HG03108 (cell line): ENCODE measurements around the gene PMP22.

Experiments
- ATAC-seq: cut with Tn5 transposase; IDR thresholded peaks from one replicate; pipeline ENCODE4 v1.9.1; 2021; ENCODE audit warnings: moderate library complexity; ENCODE audit not compliant: unreplicated experiment

The PMP22 gene

GRCh38 chr17:15265131-15265530 is at the start of gene PMP22:
TSS of gene PMP22 (minus strand) at chr17:15265326. CDS start at chr17:15260727, 4,599 bp downstream.
- no peak for ATAC-seq

DNA sequence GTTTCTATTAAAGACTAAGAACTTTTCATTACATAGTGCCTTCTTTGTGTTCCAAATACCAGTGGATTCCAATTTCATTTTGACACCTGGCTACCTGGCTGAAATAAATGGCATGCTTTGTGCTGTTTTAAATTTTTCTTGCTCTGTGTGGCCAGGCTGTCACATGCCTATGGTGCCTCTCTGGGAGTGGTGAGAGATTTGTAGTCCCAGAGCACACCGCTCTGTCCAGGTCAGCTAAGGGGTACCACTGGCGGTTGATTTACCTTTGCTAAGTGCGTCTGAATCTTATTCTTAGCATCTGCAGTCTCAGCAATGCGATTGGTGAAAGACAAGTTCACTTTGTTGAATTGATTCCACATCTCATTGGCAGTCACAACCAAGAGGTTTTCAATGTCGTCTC is 46.9 kb upstream of the PMP22 start:
- no peak for ATAC-seq

DNA sequence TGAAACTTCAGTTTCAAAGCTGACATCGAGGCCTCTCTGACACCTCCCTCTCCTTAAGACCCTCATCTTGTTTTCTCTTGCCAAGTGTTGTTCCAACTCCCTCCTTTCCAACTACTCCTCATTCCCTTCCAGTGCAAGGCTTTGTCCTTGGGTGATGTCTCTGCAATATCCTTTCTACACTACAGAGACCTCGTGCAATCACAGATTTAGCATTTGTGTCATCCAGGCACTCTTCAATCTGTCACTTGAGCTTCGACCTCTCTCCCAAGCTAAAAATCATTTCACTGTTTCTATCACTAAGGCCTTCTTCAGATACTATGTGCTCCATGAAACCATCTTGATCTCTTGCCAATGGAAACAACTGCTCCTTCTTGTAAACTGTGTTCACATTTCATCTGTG is 44.7 kb upstream of the PMP22 start:
- no peak for ATAC-seq

GRCh38 chr17:15309236-15309635 is 44.1 kb upstream of the PMP22 start:
- no peak for ATAC-seq

- no peak for ATAC-seq
Observed at GRCh38 chr17:15308758-15309157, 43.6 kb upstream of the PMP22 start.

GRCh38 chr17:15307710-15308111 is 42.6 kb upstream of the PMP22 start:
- ATAC-seq: no peak

- no peak for ATAC-seq
Observed at GRCh38 chr17:15303851-15304250, 38.7 kb upstream of the PMP22 start.

DNA sequence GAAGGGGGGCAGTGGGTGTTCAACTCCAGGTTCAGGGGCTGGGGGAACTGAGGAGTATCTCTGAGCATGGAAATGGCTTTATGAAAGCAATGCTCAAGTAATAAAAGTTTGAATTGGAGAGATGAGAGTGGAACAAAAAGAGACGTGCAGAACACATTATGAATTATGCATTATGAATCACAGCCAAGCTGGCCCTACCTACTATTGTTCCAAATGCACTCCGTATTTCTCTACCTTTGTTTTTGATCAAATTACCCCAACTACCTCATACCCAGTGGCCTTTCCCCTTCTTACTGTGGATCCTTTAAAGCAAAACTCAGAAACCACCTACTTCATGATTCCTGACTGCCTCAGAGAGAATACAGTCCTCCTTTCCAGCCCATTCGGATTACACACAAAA is 38.1 kb upstream of the PMP22 start:
- no peak for ATAC-seq

DNA sequence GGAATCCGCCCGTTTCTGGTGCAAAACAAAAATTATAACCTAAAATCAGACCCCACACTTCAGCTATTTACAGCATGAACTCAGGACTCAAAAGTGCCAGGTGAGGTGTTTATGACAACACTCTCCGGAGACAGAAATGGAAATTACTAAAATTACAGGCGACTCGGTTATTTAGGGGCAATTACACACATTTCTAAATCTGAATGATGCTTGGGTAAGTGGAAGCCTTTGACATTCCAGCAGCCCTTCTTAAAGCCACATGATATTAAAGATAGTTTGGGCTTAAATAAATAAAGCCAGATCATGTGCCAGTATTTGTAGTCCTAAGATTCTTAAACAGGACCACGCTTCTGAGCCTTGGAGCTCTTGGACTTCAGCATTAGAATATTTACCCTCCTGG is 36.7 kb upstream of the PMP22 start:
- ATAC-seq: no peak

DNA sequence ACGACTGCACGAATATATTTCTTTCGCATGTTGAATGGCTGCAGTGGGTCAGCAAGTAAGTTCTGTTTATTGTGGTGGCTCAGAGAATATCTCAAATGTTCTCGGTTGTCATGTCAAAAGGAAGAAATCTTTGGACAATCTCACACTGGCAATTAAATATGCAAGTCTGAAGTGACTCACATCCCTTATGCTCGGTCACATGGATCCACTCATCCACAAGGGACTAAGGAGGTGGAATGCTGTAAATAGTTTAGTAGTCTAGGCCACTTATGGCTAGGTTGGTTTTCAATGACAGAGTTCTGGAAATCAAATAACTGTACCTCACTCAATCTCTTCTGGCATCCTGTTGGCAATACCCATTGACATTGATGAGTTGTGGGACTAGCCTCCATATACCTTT is 33.0 kb upstream of the PMP22 start:
- no peak for ATAC-seq

- ATAC-seq: no peak
Observed at GRCh38 chr17:15293558-15293957, 28.4 kb upstream of the PMP22 start.

DNA sequence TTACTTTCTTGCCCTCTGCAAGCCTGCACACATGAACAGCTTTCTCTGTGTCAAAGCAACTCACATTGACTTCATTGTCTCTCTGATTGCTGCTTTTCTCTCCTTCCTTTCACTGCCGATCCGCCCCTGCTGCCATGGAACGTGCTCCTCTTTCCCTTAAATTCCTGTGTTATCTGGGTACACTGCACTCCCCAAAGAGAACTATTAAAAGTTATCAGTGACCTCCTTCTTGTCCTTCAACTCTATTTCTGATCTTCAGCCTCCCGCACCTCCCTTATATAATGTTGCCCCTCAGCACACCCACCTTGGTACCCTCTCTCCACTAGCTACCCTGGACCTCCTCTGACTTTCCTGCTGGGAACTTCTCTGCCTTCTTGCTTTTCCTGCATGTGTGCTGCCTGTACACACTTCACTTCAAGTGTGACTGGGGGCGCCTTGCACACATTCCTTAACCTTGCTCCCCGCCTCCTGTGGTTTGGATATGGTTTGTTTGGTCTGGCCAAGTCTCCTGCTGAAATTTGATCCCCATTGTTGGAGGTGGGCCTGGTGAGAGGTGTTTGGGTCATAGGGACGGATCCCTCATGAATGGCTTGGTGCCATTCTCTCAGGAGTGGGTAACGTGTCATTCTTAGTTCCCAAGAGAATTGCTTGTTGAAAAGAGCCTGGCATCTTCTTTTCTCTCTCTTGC is 26.7 kb upstream of the PMP22 start:
- no peak for ATAC-seq

DNA sequence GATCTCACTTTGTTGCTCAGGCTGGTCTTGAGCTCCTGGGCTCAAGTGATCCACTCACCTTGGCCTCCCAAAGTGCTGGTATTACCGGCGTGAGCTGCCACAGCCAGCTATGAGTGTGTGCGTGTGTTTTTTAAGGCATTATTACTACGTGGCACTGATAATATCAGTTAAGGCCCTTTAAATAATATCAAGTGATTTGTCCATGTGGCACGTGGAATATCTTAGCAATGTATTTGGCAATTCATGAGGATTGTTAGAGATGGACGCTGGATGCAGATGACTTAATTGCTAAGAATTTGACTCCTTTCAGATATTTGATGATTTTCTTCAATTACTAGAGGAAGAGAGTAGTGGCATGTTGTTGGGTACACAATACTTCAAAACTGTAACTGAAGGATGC is 25.5 kb upstream of the PMP22 start:
- ATAC-seq: no peak

DNA sequence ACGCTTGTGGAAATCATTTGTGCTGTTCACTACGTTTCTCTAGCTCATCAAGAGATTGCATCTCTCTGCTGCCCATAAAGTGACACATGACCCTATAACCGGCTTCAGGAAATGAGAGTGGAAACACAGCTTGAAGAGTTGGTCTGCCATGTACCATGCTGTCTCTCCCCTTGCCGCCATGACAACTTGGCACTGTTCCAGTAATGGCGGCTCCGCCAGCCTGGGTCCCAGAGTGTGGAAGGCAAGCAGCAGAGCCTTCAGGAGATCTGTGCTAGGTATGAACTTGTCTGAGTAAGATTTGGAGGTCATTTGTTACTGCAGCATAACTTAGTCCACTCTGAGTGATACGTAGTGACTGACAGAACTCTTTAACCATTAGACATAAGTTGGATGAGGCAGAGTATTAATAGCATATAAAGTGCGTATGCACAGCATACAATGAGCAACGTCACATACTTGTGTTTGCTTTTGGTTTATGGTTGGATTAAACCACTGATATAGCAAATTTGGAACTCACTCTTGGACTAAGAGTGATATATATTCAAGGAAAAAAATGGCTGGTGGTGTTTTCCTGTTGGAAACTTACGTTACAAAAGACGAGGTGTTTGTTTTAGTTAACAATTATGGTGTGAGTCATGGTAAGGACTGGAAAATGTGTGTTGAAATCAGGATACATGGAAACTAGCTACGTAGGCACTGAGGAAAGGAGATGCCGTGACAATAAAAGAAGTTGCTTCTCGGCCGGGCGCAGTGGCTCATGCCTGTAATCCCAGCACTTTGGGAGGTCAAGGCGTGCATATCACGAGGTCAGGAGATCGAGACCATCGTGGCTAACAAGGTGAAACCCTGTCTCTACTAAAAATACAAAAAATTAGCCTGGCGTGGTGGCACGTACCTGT is 24.4 kb upstream of the PMP22 start:
- no peak for ATAC-seq

DNA sequence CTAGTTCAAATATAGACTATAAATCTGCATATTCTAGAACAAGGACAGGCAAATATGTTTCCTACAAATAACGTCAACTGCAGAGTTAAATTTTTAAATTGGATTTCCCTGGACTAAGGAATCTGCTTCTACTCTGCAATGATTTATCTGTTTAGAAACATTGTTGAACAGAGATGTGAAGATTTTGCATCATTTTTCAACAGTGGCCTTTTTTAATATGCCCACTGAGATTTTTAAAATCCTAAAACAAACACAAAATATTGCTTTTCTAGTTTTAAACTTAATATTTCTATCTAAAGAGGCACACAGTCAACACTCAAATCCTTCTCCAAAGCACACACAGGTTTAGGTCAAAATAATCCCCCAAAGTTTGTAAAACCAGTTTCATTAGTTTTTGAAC is 23.7 kb upstream of the PMP22 start:
- no peak for ATAC-seq

- ATAC-seq: no peak
Observed at GRCh38 chr17:15287538-15288267, 22.6 kb upstream of the PMP22 start.

GRCh38 chr17:15285466-15285865 is 20.3 kb upstream of the PMP22 start:
- ATAC-seq: no peak

DNA sequence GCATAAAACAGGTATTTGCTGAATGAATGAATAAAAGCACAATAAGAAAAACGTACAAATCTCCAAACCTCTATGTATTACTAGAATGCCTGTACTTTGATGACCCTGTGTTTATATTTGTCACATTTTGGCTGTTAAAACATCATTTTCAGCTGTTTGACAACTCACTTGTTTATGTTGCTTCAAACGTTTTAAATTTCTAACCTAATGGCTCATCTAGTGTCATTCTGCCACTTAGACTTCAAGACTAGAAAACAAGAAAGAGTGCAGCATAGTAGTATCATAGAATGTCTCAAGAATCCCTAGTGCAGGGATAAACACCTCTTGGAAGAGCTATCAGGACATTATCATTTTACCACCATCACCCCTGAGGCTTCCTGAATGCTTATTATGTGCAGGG is 19.4 kb upstream of the PMP22 start:
- no peak for ATAC-seq

DNA sequence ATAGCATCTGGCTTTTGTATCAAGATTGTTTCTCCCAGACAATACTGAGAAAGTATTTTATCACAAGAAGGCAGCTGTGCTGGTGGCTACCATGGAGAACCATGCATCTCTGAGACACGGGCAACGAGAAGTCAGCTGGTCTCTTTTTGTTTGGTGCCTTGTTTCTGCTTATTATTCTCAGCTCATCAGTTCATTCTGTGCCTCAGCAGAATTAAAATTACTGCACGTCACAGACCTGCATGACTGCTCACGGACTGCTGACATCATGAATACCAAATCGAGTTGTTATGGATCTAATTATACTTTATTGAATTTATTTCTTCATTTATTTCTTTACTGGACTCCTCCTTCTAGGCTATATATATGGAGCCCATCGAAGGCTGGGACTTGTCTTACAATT is 19.0 kb upstream of the PMP22 start:
- no peak for ATAC-seq

GRCh38 chr17:15281909-15282308 is 16.8 kb upstream of the PMP22 start:
- no peak for ATAC-seq

DNA sequence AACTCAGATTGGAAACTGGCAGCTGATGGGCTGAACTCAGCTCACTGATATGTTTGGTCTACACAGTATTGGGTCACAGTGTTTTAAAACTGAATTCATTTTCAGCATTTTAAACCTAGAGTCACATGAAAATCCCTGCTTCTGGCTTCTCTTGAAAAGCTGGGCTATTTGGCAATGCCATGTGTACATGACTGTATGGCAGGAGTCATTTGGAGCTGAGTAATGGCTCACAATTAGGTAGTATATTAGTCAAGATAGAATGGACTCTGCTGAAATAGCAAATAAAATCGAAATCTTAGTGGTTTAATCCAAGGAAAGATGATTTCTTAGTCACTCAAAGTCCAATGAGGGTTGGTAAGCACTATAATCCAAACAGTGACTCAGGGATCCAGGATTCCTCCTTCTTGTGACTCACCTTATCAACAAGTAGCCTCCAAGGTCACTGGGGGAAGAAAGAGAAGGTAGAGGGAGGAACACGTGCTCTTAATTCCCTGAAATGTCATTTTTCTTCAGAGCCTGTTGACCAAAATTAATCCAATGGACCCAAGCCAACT is 13.9 kb upstream of the PMP22 start:
- ATAC-seq: no peak
